Ishikawa (cell line): ENCODE measurements around the gene KRT83.
"Not testable (repeated sequence)": the region's sequence is repeated elsewhere in the genome, so short reads cannot be mapped to it uniquely, and the experiment has no call there.

Experiments
- EGR1 ChIP-seq: IDR thresholded peaks from 2 replicates; pipeline ENCODE4 v1.6.1; 2012
- TF ChIP-seq, protein P1 (sequence below): IDR thresholded peaks from 2 replicates; pipeline ENCODE4 v1.6.1; 2012; ENCODE audit warnings: low read depth, mild to moderate bottlenecking

DNA sequence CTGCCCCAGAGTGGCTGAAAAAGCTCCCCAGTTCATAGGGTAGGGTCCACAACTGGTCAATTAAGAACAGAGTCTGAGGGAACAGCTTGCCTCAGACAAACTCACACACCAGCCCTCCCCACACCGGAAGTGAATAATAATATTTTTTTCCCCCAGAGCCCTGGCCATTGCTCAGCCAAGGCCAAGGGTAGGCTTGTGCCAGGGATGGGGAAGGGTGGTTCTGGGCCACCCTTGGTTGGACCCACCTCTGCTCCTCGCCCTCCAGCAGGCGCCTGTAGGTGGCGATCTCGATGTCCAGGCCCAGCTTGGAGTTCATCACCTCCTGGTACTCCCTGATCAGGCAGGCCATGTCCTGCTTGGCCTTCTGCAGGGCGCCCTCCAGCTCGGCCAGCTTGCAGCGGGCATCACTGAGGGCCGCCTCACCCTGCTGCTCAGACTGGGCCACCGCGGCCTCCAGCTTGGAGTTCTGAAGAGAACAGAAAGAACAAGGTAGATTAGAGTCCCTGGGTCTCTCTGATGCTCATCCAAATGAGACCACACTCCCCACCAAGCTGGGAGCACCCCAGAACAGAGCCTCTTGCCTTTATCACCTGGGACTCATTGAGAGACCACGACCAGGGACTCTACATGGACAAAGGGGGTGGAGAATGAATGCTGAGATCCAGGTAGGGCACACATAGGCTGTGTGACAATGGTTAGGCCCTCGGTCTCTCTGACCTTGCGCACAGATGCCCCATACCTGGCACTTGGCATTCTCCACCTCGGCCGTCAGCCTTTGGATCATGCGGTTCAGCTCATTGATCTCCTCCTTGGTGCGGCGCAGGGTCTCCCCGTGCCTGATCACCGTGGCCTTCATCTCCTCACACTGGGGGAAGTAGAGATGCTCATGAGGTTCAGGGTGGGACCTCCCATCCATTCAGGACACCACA lies 34.1 kb downstream of the KRT83 start:
- TF ChIP-seq, protein P1, sequence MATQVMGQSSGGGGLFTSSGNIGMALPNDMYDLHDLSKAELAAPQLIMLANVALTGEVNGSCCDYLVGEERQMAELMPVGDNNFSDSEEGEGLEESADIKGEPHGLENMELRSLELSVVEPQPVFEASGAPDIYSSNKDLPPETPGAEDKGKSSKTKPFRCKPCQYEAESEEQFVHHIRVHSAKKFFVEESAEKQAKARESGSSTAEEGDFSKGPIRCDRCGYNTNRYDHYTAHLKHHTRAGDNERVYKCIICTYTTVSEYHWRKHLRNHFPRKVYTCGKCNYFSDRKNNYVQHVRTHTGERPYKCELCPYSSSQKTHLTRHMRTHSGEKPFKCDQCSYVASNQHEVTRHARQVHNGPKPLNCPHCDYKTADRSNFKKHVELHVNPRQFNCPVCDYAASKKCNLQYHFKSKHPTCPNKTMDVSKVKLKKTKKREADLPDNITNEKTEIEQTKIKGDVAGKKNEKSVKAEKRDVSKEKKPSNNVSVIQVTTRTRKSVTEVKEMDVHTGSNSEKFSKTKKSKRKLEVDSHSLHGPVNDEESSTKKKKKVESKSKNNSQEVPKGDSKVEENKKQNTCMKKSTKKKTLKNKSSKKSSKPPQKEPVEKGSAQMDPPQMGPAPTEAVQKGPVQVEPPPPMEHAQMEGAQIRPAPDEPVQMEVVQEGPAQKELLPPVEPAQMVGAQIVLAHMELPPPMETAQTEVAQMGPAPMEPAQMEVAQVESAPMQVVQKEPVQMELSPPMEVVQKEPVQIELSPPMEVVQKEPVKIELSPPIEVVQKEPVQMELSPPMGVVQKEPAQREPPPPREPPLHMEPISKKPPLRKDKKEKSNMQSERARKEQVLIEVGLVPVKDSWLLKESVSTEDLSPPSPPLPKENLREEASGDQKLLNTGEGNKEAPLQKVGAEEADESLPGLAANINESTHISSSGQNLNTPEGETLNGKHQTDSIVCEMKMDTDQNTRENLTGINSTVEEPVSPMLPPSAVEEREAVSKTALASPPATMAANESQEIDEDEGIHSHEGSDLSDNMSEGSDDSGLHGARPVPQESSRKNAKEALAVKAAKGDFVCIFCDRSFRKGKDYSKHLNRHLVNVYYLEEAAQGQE: not testable (repeated sequence)
- TF ChIP-seq EGR1: not testable (repeated sequence)
